Measurements from ENCODE around the gene FXYD5. TPM values are rescaled to one million over a fixed set of nuclear protein-coding genes. Genes with fewer than 3 reads are reported as not detected.

The FXYD5 gene
- total RNA-seq, 1 experiment from 2014 or later: 33.6 TPM

DNA sequence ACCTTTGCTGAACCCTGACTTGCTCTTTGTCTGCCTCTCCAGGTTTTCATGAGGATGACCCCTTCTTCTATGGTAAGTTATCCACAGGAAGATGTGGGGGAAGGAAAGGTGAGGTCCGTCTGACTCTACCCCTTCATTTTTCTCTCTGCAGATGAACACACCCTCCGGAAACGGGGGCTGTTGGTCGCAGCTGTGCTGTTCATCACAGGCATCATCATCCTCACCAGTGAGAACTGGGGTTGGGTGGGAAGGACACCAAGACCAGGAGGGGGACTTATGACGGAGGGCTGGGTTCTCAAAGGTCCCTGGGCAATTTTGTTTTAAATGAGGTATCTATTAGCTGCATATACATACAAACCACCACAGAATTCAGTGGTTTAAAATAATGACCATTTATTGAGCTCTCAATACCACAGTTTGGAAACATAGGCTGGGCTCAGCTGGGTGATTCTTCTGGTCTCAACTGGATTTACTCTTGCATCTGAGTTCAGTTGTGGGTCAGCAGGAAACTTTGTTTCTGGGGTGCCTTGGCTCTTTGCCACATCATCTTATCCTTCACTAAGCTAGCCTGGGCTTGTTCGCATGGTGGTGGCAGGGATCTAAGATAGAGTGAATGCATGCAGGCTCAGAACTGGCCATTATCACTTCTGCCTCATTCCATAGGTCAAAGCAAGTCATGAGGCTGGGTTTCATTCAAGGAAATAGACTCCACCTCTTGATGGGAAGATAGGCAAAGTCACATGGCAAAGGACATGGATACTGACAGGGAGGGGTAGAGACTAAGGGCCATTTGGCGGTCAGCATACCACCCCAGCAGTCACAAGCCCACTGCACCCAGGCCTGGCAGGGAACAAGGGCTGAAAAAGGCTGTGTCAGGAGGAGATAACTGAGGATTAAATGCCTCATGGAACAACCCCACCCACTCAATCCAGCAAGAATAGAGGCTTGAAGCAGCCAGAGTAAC is 11.8 kb downstream of the FXYD5 start:
- intact Hi-C loops (cut with micrococcal nuclease; ENCODE audit: unreplicated experiment): no loop called here
- TF ChIP-seq, protein P1, sequence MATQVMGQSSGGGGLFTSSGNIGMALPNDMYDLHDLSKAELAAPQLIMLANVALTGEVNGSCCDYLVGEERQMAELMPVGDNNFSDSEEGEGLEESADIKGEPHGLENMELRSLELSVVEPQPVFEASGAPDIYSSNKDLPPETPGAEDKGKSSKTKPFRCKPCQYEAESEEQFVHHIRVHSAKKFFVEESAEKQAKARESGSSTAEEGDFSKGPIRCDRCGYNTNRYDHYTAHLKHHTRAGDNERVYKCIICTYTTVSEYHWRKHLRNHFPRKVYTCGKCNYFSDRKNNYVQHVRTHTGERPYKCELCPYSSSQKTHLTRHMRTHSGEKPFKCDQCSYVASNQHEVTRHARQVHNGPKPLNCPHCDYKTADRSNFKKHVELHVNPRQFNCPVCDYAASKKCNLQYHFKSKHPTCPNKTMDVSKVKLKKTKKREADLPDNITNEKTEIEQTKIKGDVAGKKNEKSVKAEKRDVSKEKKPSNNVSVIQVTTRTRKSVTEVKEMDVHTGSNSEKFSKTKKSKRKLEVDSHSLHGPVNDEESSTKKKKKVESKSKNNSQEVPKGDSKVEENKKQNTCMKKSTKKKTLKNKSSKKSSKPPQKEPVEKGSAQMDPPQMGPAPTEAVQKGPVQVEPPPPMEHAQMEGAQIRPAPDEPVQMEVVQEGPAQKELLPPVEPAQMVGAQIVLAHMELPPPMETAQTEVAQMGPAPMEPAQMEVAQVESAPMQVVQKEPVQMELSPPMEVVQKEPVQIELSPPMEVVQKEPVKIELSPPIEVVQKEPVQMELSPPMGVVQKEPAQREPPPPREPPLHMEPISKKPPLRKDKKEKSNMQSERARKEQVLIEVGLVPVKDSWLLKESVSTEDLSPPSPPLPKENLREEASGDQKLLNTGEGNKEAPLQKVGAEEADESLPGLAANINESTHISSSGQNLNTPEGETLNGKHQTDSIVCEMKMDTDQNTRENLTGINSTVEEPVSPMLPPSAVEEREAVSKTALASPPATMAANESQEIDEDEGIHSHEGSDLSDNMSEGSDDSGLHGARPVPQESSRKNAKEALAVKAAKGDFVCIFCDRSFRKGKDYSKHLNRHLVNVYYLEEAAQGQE (IDR thresholded peaks at IDR 0.05; ENCODE audit: insufficient read depth in 1 of 2, low read depth in 2 of 2, low read length in 1 of 2): no peak
- TF ChIP-seq TCF7L2 (IDR thresholded peaks at IDR 0.05; ENCODE audit: low read depth, low read length) (no peak), SIN3A (IDR thresholded peaks at IDR 0.05; ENCODE audit: borderline replicate concordance, insufficient read depth, low read depth, low read length) (no peak), POLR2AphosphoS5 (IDR thresholded peaks at IDR 0.05; ENCODE audit: low read depth, low read length) (no peak)
- TF ChIP-seq, protein P2, sequence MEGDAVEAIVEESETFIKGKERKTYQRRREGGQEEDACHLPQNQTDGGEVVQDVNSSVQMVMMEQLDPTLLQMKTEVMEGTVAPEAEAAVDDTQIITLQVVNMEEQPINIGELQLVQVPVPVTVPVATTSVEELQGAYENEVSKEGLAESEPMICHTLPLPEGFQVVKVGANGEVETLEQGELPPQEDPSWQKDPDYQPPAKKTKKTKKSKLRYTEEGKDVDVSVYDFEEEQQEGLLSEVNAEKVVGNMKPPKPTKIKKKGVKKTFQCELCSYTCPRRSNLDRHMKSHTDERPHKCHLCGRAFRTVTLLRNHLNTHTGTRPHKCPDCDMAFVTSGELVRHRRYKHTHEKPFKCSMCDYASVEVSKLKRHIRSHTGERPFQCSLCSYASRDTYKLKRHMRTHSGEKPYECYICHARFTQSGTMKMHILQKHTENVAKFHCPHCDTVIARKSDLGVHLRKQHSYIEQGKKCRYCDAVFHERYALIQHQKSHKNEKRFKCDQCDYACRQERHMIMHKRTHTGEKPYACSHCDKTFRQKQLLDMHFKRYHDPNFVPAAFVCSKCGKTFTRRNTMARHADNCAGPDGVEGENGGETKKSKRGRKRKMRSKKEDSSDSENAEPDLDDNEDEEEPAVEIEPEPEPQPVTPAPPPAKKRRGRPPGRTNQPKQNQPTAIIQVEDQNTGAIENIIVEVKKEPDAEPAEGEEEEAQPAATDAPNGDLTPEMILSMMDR (IDR thresholded peaks at IDR 0.05): no peak
- DNase-seq (ENCODE audit: low read depth, low spot score): no peak
- H3K4me3 ChIP-seq (ENCODE audit: low read depth in 2 of 2, low read length in 2 of 2): no peak overlapping the region
- no peaks in the 10 kb centered on the region for H3K27me3 ChIP-seq (ENCODE audit: control insufficient read depth, insufficient read depth, low read length)
- POLR2A ChIA-PET: no interaction called here
- H3K9me3 ChIP-seq (ENCODE audit: control insufficient read depth, insufficient read depth, low read depth, low read length): peaks cover 33% of the 10 kb centered on the region; the same call in 1 of the 2 replicates
- no peak overlapping the region for H3K27ac ChIP-seq (ENCODE audit: low read length)
- in situ Hi-C loops (cut with HindIII; ENCODE audit: low pct_unique_long_range_greater_than_20kb, low sequenced_read_pairs): no loop called here
- no peaks in the 10 kb centered on the region for H3K36me3 ChIP-seq (ENCODE audit: control insufficient read depth, insufficient read depth, low read length)
- ATAC-seq: no peak
- CTCF ChIA-PET: no interaction called here
- no TSS peak for BruUV-seq (replicated peaks)
- no peaks in the 10 kb centered on the region for H3K4me1 ChIP-seq (ENCODE audit: control insufficient read depth, insufficient read depth, low read length)

DNA sequence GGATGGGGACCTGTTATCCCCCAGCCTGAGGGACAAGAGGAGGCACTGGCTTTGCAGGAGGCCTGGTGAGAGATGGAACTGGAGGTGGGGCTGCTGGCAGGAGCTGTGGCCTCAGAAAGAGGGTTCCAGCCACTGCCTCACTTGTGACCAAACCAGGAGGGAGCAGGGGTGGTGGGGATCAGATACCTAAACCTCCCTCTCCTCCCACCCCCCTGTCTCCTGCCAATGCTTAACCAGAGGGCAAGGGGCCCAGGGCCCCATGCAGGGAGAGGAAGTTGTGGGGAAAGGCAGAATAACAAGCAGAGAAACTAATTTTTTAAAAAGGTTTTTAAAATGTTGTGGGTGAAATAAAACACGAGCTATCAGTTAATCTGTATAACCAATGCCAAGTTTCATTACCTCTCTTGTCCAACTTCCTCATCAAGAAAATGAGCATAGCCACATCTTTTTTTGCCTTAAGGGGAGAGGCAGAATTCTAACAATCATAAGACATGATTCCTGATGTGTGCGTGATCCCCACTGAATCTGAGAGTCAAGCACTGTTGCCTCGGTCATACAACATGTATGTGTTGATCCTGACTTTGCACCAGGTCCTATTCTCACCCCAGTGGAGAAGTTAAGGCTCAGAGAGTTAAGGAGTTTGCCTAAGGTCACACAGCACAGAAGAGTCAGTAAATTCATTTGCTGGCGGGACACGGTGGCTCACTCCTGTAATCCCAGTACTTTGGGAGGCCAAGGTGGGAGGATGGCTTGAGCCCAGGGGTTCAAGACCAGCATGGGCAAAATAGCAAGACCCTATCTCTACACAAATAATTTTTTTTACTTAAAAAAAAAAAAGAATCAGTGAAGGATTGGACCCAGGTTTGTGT is 12.9 kb downstream of the FXYD5 start:
- Histone ChIP-seq H3K27me3 (ENCODE audit: control insufficient read depth, insufficient read depth, low read length) (no peaks in the 10 kb centered on the region), H3K4me1 (ENCODE audit: control insufficient read depth, insufficient read depth, low read length) (no peaks in the 10 kb centered on the region), H3K27ac (ENCODE audit: low read length) (no peak overlapping the region), H3K4me3 (ENCODE audit: low read depth in 2 of 2, low read length in 2 of 2) (no peak overlapping the region), H3K9me3 (ENCODE audit: control insufficient read depth, insufficient read depth, low read depth, low read length) (peaks cover 33% of the 10 kb centered on the region; the same call in 1 of the 2 replicates), H3K36me3 (ENCODE audit: control insufficient read depth, insufficient read depth, low read length) (no peaks in the 10 kb centered on the region)
- TF ChIP-seq POLR2AphosphoS5 (IDR thresholded peaks at IDR 0.05; ENCODE audit: low read depth, low read length): no peak
- TF ChIP-seq, protein P1 (IDR thresholded peaks at IDR 0.05; ENCODE audit: insufficient read depth in 1 of 2, low read depth in 2 of 2, low read length in 1 of 2): no peak
- no peak for TF ChIP-seq SIN3A (IDR thresholded peaks at IDR 0.05; ENCODE audit: borderline replicate concordance, insufficient read depth, low read depth, low read length)
- TF ChIP-seq TCF7L2 (IDR thresholded peaks at IDR 0.05; ENCODE audit: low read depth, low read length): no peak
- DNase-seq (ENCODE audit: low read depth, low spot score): no peak
- no peak for ATAC-seq
- ChIA-PET POLR2A (no interaction called here), CTCF (no interaction called here)
- no TSS peak for BruUV-seq (replicated peaks)
- in situ Hi-C loops (cut with HindIII; ENCODE audit: low pct_unique_long_range_greater_than_20kb, low sequenced_read_pairs) (no loop called here), intact Hi-C loops (cut with micrococcal nuclease; ENCODE audit: unreplicated experiment) (no loop called here)
